Renal cortex interstitium (tissue), 11 donors: Measurements from ENCODE around the gene ZBTB7B. TPM values are rescaled to one million over a fixed set of nuclear protein-coding genes. Genes with fewer than 3 reads are reported as not detected.

ENCODE experiments used
- DNase-seq, 11 donors: peaks; one replicate each; pipeline ENCODE4 v3.0.0-alpha.2; 2013; ENCODE audit warnings: low read depth in 9 of 11, low spot score in 4 of 11; ENCODE audit errors: extremely low read depth in 1 of 11
- polyA plus RNA-seq, 3 donors: library from polyadenylated mRNA; unstranded; fragments of 120-200 nt; gene quantifications; one replicate each; pipeline ENCODE4 v1.2.1, GENCODE V29; 2013; ENCODE audit not compliant: insufficient read length in 3 of 3

Gene ZBTB7B
- polyA plus RNA-seq, 3 donors: 12.6 to 18.6 (median 14.5) TPM

- no peak for DNase-seq
Measured at GRCh38 chr1:155062702-155063411, 60.3 kb downstream of the ZBTB7B start.

DNA sequence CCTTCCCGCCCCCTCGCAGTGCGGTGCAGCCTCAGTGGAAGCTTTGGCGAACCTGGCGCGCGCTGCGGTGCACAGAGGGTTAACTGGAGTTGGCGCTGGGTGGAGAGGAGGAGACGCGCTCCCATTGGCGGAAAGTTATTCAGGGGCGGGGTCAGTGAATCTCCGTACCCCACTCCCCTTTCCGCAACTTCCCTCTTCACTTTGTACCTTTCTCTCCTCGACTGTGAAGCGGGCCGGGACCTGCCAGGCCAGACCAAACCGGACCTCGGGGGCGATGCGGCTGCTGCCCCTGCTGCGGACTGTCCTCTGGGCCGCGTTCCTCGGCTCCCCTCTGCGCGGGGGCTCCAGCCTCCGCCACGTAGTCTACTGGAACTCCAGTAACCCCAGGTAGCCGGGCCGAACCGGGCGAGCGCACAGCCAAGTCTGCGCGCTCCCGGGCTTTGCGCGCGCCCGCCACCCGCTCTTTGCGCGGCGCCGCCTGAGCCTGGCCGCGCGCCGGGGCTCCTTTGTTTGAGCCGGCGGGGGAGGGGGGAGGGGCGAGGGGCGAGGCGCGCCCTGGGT is 61.0 kb downstream of the ZBTB7B start, which contains the start of gene EFNA4:
EFNA4 (plus strand) TSS at position 191 of the 561 bp plus-strand sequence; CDS start at position 275, 84 bp downstream.
- DNase-seq: peak in 8 of 11 donors; percentile 79 to 92 (median 88)

DNA sequence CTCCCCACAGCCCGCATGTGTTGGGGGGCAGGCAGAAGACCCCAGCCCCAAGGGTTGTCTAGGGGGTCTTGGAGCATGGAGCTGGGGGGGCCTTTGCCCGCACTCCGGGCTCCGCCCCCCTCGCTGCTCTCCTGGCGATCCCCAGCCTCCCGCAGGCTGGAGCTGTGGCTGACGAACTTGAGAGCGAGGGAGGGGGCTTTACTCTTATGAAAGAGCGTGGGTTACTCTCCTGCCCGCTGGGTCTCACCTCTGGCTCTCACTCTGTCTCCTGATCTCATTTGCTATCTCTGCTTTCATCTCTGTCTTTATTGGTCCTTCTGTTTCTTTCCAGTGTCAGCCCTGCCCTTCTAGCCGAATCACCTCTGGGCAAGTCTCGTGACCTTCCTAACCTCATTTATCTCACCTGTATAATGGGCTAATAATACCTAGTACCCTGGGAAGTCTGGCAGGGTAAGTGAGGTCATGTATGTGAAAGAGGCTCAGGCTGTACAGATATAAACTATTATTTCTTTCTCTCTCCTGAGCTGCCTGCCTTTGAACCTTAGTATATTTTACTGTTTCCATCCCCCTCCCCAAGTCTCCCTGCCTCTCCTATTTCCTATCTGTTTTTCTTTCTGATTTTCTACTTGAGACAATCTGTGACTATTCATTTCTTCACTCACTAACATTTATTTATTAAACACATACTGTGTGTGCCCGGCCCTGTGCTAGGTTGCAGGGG is 61.7 kb downstream of the ZBTB7B start:
- no peak for DNase-seq

DNA sequence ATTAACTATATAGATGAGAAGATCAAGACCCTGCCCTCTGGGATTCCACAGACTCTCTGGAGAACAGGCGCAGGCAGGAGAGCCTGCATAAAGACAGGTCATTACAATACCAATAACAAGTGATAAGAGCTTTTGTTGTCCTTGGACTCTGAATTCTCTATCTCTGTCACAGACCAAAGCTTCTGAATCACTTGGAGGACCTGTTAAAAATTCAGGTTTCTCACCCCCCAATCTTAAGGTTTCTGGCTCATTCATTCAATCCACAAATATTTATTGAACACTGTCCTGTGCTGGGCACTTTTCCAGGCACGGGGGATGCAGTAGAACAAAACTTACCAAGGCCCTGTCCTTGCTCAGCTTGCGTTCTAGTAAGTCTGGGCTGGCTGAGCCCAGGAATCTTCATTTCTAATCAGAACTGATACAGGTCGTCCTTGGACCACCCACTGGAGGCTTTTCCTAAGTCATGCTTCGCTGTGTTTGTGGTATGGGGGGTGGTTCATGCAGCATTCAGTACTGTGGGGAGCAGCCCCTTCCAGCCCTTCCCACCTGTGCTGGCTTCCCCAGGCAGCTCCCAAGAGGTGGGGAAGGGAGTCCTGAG is 62.3 kb downstream of the ZBTB7B start:
- DNase-seq: no peak

GRCh38 chr1:155066777-155067176 is 64.2 kb downstream of the ZBTB7B start:
- DNase-seq: no peak

Other genes with a start within 250 kb of the ZBTB7B start
- gene KCNN3, start 132.5 kb upstream of the ZBTB7B start, polyA plus RNA-seq: 1 to 10 TPM; 2.4 to 2.9 (median 2.9) TPM
- gene PMVK, start 66.1 kb upstream of the ZBTB7B start, polyA plus RNA-seq: 10 to 100 TPM; 37.9 to 48.3 (median 40.7) TPM
- gene PBXIP1, start 46.7 kb upstream of the ZBTB7B start, polyA plus RNA-seq: 10 to 100 TPM; 56.2 to 80.8 (median 70.4) TPM
- gene PYGO2, start 41.0 kb upstream of the ZBTB7B start, polyA plus RNA-seq: 10 to 100 TPM; 41.5 to 48.0 (median 43.6) TPM
- 10 to 100 TPM; 73.4 to 84.2 (median 83.4) TPM for gene SHC1, start 32.1 kb upstream of the ZBTB7B start, polyA plus RNA-seq
- 100 to 1,000 TPM in 2 of 3 donors, 10 to 100 TPM in 1; 80.2 to 111 (median 109) TPM for gene CKS1B, start 28.1 kb upstream of the ZBTB7B start, polyA plus RNA-seq
- 10 to 100 TPM; 26.1 to 34.1 (median 31.6) TPM for gene FLAD1, start 19.5 kb upstream of the ZBTB7B start, polyA plus RNA-seq
- 1 to 10 TPM in 1 of 3 donors, under 1 TPM in 2; 0.42 to 1.6 (median 0.53) TPM for gene LENEP, start 9.2 kb upstream of the ZBTB7B start, polyA plus RNA-seq
- 1 to 10 TPM; 1.3 to 3.2 (median 2.1) TPM for gene DCST2, start 31.0 kb downstream of the ZBTB7B start, polyA plus RNA-seq
- under 1 TPM; 0.12 to 0.61 (median 0.32) TPM for gene DCST1, start 31.0 kb downstream of the ZBTB7B start, polyA plus RNA-seq
- 10 to 100 TPM; 31.5 to 61.4 (median 57.2) TPM for gene ADAM15, start 48.5 kb downstream of the ZBTB7B start, polyA plus RNA-seq
- 10 to 100 TPM; 18.5 to 21.2 (median 19.1) TPM for gene EFNA4, start 60.9 kb downstream of the ZBTB7B start, polyA plus RNA-seq
- 1 to 10 TPM; 6.7 to 7.2 (median 7.2) TPM for gene EFNA3, start 76.0 kb downstream of the ZBTB7B start, polyA plus RNA-seq
- 10 to 100 TPM; 60.4 to 78.9 (median 65.0) TPM for gene EFNA1, start 125.1 kb downstream of the ZBTB7B start, polyA plus RNA-seq
- 10 to 100 TPM; 48.7 to 64.8 (median 55.5) TPM for gene SLC50A1, start 133.1 kb downstream of the ZBTB7B start, polyA plus RNA-seq
- gene DPM3, start 137.7 kb downstream of the ZBTB7B start, polyA plus RNA-seq: 10 to 100 TPM; 33.0 to 50.0 (median 46.7) TPM
- gene KRTCAP2, start 170.5 kb downstream of the ZBTB7B start, polyA plus RNA-seq: 100 to 1,000 TPM; 142 to 152 (median 147) TPM
- gene TRIM46, start 171.0 kb downstream of the ZBTB7B start, polyA plus RNA-seq: 1 to 10 TPM; 3.2 to 5.7 (median 4.0) TPM
- 10 to 100 TPM; 35.1 to 51.0 (median 35.4) TPM for gene THBS3, start 205.1 kb downstream of the ZBTB7B start, polyA plus RNA-seq
- gene MTX1, start 205.9 kb downstream of the ZBTB7B start, polyA plus RNA-seq: 10 to 100 TPM; 37.0 to 47.7 (median 41.8) TPM